ENCODE measurements around the gene CDH4.
"Not testable (repeated sequence)": the region's sequence is repeated elsewhere in the genome, so short reads cannot be mapped to it uniquely, and the experiment has no call there.

CDH4 gene

GRCh38 chr20:61956396-61957342, 704.6 kb downstream of the CDH4 start:
- in situ Hi-C loops (cut with MboI; ENCODE audit: low sequenced_read_pairs) = no loop called here

DNA sequence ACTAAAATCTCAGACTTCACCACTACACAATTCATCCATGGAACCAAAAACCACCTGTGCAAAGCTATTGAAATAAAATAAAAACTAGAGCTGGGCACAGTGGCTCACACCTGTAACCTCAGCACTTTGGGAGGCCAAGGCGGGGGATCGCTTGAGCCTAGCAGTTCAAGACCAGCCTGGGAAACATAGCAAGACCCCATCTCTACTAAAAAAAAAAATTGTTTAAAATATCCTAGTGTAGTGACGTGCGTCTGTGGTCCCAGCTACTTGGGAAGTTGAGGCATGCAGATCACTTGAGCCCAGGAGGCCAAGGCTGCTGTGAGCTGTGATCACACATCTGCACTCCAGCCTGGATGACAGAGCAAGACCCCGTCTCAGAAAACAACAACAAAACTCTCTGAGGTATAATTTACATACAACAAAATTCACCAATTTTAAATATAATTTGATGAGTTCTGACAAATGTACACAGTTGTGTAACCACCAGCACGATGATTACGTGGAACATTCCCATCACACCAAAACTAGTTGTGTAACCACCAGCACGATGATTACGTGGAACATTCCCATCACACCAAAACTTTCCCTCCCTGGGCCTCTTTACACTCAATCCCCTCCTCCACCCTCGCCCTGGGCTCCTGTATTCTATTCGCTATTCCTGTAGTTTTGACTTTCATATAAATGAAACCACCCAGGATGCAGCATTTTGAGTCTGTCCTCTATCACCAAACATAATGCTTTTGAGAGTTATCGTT, 706.1 kb downstream of the CDH4 start:
- in situ Hi-C loops (cut with MboI; ENCODE audit: low sequenced_read_pairs) = no loop called here

DNA sequence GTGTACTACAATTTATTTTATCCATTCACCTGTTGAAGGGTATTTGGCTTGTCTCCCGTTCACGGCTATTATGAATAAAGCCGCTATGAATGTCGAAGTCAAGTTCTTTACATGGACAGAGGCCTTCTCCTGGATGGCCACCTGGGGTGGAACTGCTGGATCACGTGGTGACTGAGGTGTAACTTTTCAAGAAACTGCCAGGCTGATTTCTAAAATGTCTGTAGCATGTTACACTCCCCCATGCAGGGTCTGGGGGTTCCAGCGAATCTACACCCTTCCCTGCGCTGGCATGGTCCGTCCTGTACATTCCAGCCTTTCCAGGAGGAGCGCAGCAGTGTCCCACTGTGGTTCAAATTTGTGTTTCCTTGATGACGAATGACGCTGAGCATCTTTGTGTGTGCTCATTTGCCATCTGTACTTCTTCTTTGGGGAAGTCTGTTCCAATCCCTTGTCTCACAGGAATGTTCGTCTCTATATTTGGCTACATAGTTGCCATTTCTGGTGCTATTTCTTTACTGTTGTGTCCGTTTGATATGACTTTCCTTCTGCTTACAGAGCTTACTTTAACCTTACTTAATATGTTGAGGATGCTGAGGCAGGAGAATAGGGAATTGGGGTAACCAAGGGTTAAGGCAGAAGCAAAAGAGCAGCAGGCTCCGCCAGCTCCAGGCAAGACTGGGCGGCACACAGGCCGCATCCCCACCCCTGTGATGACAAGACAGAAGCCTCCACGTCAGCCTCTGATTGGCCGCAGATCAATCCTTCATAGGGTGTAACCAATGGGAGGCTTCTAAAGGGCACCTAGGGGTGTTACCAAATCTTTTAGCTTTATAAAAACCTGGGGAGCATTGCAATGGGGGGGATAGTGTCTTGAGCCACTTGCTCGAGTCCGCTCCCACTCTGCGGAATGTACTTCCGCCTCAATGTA, 707.0 kb downstream of the CDH4 start:
- in situ Hi-C loops (cut with MboI; ENCODE audit: low sequenced_read_pairs) = no loop called here

GRCh38 chr20:61960836-61961235, 708.8 kb downstream of the CDH4 start:
- in situ Hi-C loops (cut with MboI; ENCODE audit: low sequenced_read_pairs) = no loop called here

- in situ Hi-C loops (cut with MboI; ENCODE audit: low sequenced_read_pairs) = no loop called here
These were observed 711.1 kb downstream of the CDH4 start for GRCh38 chr20:61963149-61963548.

GRCh38 chr20:61963885-61964674, 712.0 kb downstream of the CDH4 start:
- in situ Hi-C loops (cut with MboI; ENCODE audit: low sequenced_read_pairs) = no loop called here

DNA sequence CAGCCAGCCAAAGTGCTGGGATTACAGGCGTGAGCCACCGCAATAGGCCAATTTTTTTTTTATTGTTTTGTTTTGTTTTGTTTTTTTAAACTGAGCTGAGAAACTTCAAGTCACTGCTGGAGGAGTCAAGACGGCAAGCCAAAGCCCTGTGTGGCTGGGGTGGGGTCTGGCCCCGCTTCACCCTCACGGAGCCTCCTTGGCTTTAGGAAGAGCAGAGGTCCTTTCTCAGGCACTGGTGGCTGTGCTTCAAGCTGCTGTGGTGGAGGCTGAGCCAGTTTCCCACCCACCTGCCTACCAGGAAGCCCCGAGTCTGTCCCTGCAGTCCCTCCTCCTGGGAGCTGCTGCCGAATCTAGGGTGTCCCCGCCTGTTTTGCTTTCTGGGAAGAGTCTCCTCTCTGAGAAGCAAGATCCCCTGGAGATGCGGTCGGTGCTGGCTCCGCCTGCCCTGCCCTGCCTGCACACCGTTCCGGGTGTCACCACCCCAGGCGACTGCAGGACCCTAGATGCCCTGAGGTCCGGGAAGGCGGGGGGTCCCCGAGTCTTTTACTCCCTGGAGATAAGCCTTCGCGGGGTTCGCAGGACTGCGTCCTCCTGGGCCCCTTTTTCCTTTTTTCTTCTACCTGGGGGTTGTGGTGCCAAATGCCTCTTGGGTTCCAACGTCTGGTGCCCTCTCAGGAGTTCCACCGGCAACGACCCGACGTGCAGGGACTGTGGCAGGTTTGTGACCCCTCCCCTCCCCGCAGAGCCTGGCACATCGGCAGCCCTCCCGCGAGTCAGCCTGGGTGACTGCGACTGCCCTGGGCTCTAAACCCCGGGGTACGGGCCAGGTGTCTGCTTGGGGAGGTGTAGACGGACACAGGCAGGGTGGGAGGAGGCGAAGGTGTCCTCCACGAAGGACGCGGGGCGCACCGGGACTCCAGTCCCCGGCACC, 712.9 kb downstream of the CDH4 start:
- in situ Hi-C loops (cut with MboI; ENCODE audit: low sequenced_read_pairs) = no loop called here

GRCh38 chr20:61965606-61966491, 713.8 kb downstream of the CDH4 start:
- in situ Hi-C loops (cut with MboI; ENCODE audit: low sequenced_read_pairs) = no loop called here

GRCh38 chr20:61966492-61967244, 714.6 kb downstream of the CDH4 start:
- in situ Hi-C loops (cut with MboI; ENCODE audit: low sequenced_read_pairs) = no loop called here

DNA sequence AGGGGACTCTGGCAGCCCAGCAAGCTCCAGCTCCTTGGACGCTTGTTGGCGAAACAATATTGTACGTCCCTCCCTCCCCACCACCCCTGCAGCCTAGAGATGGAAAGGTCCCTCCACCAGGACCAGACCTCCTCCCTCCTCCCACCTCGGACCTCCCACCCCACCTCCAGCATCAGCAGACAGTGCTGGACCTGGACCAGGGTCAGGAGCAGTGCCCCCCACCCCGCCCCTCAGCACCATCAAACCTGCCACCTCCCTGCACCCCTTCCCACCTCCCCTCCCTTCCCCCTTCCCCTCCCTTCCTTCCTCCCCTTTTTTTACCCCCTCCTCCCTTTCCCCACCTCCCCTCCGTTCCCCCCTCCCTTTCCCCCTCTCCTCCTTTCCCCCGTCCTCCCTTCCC, 715.2 kb downstream of the CDH4 start:
- in situ Hi-C loops (cut with MboI; ENCODE audit: low sequenced_read_pairs) = no loop called here

- in situ Hi-C loops (cut with MboI; ENCODE audit: low sequenced_read_pairs) = no loop called here
These were observed 716.2 kb downstream of the CDH4 start for GRCh38 chr20:61968036-61968810.

GRCh38 chr20:61968932-61969331, 716.9 kb downstream of the CDH4 start:
- in situ Hi-C loops (cut with MboI; ENCODE audit: low sequenced_read_pairs) = no loop called here

- in situ Hi-C loops (cut with MboI; ENCODE audit: low sequenced_read_pairs) = no loop called here
These were observed 717.7 kb downstream of the CDH4 start for GRCh38 chr20:61969806-61970205.

- in situ Hi-C loops (cut with MboI; ENCODE audit: low sequenced_read_pairs) = no loop called here
These were observed 718.3 kb downstream of the CDH4 start for GRCh38 chr20:61970357-61970756.

- in situ Hi-C loops (cut with MboI; ENCODE audit: low sequenced_read_pairs) = not testable (repeated sequence)
These were observed 719.5 kb downstream of the CDH4 start for GRCh38 chr20:61971595-61971994.

- in situ Hi-C loops (cut with MboI; ENCODE audit: low sequenced_read_pairs) = no loop called here
These were observed 720.8 kb downstream of the CDH4 start for GRCh38 chr20:61972636-61973508.

Data from HL-60/S4 treated with phorbol 12-myristate 13-acetate at 8.2 ng/mL for 4 days and 3 days (cell line).